SKM-1 (cell line): ENCODE data around the gene RXFP1.

Experiments used
- DNase-seq: peaks from one replicate; lab custom pipeline; 2025; ENCODE audit not compliant: unreplicated experiment; lab: John Stamatoyannopoulos, UW

RXFP1 gene

GRCh38 chr4:158540125-158540907 is 18.6 kb downstream of the RXFP1 start:
- DNase-seq = no peak

GRCh38 chr4:158541506-158541905 is 19.8 kb downstream of the RXFP1 start:
- no peak for DNase-seq

GRCh38 chr4:158543191-158543590 is 21.5 kb downstream of the RXFP1 start:
- no peak for DNase-seq

- DNase-seq = no peak
Measured at GRCh38 chr4:158544141-158544540, 22.5 kb downstream of the RXFP1 start.

- DNase-seq = no peak
Measured at GRCh38 chr4:158553364-158553763, 31.7 kb downstream of the RXFP1 start.

GRCh38 chr4:158560284-158560683 is 38.6 kb downstream of the RXFP1 start:
- DNase-seq = no peak

- DNase-seq = no peak
Measured at GRCh38 chr4:158566860-158567259, 45.2 kb downstream of the RXFP1 start.

- no peak for DNase-seq
Measured at GRCh38 chr4:158571736-158572135, 50.1 kb downstream of the RXFP1 start.

GRCh38 chr4:158572608-158573007 is 50.9 kb downstream of the RXFP1 start:
- no peak for DNase-seq

- no peak for DNase-seq
Measured at GRCh38 chr4:158578476-158578875, 56.8 kb downstream of the RXFP1 start.

- DNase-seq = no peak
Measured at GRCh38 chr4:158580064-158580463, 58.4 kb downstream of the RXFP1 start.

GRCh38 chr4:158581161-158581560 is 59.5 kb downstream of the RXFP1 start:
- DNase-seq = no peak

- DNase-seq = no peak
Measured at GRCh38 chr4:158586881-158587280, 65.2 kb downstream of the RXFP1 start.

GRCh38 chr4:158588285-158588684 is 66.6 kb downstream of the RXFP1 start:
- DNase-seq = no peak

GRCh38 chr4:158588777-158589176 is 67.1 kb downstream of the RXFP1 start:
- no peak for DNase-seq

- DNase-seq = no peak
Measured at GRCh38 chr4:158590306-158590705, 68.6 kb downstream of the RXFP1 start.

GRCh38 chr4:158590824-158591223 is 69.1 kb downstream of the RXFP1 start:
- DNase-seq = no peak

GRCh38 chr4:158597879-158598596 is 76.4 kb downstream of the RXFP1 start:
- DNase-seq = no peak

- DNase-seq = peak; percentile 31
Measured at GRCh38 chr4:158599150-158599549, 77.5 kb downstream of the RXFP1 start.

GRCh38 chr4:158599765-158600498 is 78.2 kb downstream of the RXFP1 start:
- DNase-seq = no peak

- no peak for DNase-seq
Measured at GRCh38 chr4:158604369-158604768, 82.7 kb downstream of the RXFP1 start.

GRCh38 chr4:158605393-158605792 is 83.7 kb downstream of the RXFP1 start:
- DNase-seq = no peak
